ENCODE results near the gene RNF213. TPM values are rescaled to one million over a fixed set of nuclear protein-coding genes. Genes with fewer than 3 reads are reported as not detected.

RNF213 gene
- total RNA-seq, 4 donors from 2014 or later, result 90.5 to 186 (median 142) TPM

DNA sequence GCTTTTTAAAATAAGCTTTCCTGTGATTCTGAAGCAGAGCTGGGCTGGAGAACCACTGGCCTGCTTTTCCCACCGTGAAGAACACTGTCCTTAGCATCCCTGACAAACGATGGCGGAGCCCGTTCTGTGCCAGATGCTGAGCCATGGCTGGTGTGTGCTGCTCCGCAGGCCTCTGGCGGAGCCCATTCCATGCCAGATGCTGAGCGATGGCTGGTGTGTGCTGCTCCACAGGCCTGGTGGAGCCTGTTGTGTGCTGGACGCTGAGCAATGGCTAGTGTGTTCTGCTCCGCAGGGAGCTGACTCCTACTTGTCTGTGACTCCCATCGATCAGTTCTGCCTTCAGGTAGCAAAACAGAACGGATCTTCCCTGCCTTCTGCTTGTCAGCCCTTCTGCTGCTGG, 158.6 kb downstream of the RNF213 start:
- Histone ChIP-seq H3K27me3 (no peaks in the 10 kb centered on the region), H3K36me3 (no peaks in the 10 kb centered on the region), H3K4me1 (peaks cover 4 to 7% of the 10 kb centered on the region in 2 donors), H3K27ac (no peak overlapping the region), H3K4me3 (no peak overlapping the region), H3K9me3 (no peaks in the 10 kb centered on the region)
- intact Hi-C loops (cut with DNase I; ENCODE audit: low total_unique reads), result no loop called here
- no peak for DNase-seq
- TF ChIP-seq, protein P1, sequence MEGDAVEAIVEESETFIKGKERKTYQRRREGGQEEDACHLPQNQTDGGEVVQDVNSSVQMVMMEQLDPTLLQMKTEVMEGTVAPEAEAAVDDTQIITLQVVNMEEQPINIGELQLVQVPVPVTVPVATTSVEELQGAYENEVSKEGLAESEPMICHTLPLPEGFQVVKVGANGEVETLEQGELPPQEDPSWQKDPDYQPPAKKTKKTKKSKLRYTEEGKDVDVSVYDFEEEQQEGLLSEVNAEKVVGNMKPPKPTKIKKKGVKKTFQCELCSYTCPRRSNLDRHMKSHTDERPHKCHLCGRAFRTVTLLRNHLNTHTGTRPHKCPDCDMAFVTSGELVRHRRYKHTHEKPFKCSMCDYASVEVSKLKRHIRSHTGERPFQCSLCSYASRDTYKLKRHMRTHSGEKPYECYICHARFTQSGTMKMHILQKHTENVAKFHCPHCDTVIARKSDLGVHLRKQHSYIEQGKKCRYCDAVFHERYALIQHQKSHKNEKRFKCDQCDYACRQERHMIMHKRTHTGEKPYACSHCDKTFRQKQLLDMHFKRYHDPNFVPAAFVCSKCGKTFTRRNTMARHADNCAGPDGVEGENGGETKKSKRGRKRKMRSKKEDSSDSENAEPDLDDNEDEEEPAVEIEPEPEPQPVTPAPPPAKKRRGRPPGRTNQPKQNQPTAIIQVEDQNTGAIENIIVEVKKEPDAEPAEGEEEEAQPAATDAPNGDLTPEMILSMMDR (IDR thresholded peaks at IDR 0.05), result no peak
- no peak for TF ChIP-seq POLR2A (IDR thresholded peaks at IDR 0.05)

DNA sequence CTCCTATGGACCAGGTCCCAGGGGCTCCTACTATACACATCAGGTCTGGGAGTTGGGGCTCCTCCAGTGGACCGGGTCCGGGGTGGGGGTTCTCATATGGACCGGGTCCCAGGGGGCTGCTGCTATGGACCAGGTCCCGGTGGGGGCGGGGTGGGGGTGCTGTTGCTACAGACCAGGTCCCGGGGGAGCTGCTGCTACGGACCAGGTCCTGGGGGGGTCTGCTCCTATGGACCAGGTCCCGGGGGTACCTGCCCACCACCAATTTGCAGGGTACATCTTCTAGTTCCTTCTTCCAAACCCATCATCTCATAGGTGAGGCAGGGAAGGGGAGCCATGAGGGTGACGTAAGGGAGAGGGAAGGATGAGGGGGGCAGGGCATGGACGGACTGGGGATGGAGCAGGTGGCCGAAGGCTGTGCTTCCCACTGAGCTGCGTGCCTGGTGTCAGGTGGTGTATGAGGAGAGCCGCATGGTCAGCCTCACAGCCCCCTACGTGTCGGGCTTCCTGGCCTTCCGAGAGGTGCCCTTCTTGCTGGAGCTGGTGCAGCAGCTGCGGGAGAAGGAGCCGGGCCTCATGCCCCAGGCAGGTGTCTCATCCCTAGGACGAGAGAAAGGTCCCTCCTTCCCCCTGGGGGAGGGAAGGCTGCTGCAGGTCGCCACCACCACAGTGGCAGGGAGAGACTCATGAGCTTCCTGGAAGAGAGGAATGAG, 160.9 kb downstream of the RNF213 start:
- intact Hi-C loops (cut with DNase I; ENCODE audit: low total_unique reads), result loop anchor here (10.0 kb wide), 1 partner anchor 433 kb away; no protein-coding TSS in a partner anchor
- DNase-seq, result no peak
- H3K4me3 ChIP-seq, result no peak overlapping the region
- H3K9me3 ChIP-seq, result no peaks in the 10 kb centered on the region
- TF ChIP-seq, protein P1 (IDR thresholded peaks at IDR 0.05), result no peak
- no peak for TF ChIP-seq POLR2A (IDR thresholded peaks at IDR 0.05)
- H3K27me3 ChIP-seq, result no peaks in the 10 kb centered on the region
- H3K4me1 ChIP-seq, result peaks cover under 1 to 2% of the 10 kb centered on the region in 2 donors
- no peak overlapping the region for H3K27ac ChIP-seq
- no peaks in the 10 kb centered on the region for H3K36me3 ChIP-seq

- Histone ChIP-seq H3K27ac (no peak overlapping the region), H3K4me3 (no peak overlapping the region), H3K27me3 (no peaks in the 10 kb centered on the region), H3K36me3 (no peaks in the 10 kb centered on the region), H3K9me3 (no peaks in the 10 kb centered on the region), H3K4me1 (no peaks in the 10 kb centered on the region)
- intact Hi-C loops (cut with DNase I; ENCODE audit: low total_unique reads), result loop anchor here (10.0 kb wide), 1 partner anchor 433 kb away; no protein-coding TSS in a partner anchor
- DNase-seq, result peak in 1 of 2 donors; percentile 16
- no peak for TF ChIP-seq POLR2A (IDR thresholded peaks at IDR 0.05)
- TF ChIP-seq, protein P1 (IDR thresholded peaks at IDR 0.05), result no peak
Observed at GRCh38 chr17:80422276-80422675, 161.6 kb downstream of the RNF213 start.

DNA sequence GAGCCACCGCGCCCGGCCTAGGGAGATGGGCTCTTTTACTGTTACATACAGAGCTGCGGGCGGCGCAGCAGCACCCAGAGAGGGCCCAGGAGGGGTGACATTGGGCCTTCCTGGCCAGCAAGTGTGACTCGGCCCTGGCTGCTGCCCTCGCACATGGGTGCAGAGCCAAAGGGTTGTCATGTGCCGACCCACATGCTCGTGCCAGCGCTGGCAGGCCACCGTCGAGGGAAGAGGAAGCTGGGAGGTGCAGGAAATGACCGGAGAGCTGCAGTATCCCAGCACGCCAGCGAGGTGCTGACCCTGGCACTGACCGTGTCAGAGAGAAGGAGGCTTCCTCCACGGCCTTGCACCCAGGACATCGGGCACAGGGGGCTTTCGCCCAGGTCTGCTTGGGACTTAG, 162.3 kb downstream of the RNF213 start:
- Histone ChIP-seq H3K4me1 (no peaks in the 10 kb centered on the region), H3K27me3 (no peaks in the 10 kb centered on the region), H3K4me3 (no peak overlapping the region), H3K27ac (no peak overlapping the region), H3K9me3 (no peaks in the 10 kb centered on the region), H3K36me3 (no peaks in the 10 kb centered on the region)
- peak in 1 of 2 donors; percentile 22 for DNase-seq
- intact Hi-C loops (cut with DNase I; ENCODE audit: low total_unique reads), result loop anchor here (10.0 kb wide), 1 partner anchor 432 kb away; no protein-coding TSS in a partner anchor
- TF ChIP-seq, protein P1 (IDR thresholded peaks at IDR 0.05), result no peak
- TF ChIP-seq POLR2A (IDR thresholded peaks at IDR 0.05), result no peak

- Histone ChIP-seq H3K4me1 (no peaks in the 10 kb centered on the region), H3K27me3 (no peaks in the 10 kb centered on the region), H3K27ac (no peak overlapping the region), H3K36me3 (no peaks in the 10 kb centered on the region), H3K9me3 (no peaks in the 10 kb centered on the region), H3K4me3 (no peak overlapping the region)
- intact Hi-C loops (cut with DNase I; ENCODE audit: low total_unique reads), result loop anchor here (10.0 kb wide), 1 partner anchor 431 kb away; no protein-coding TSS in a partner anchor
- no peak for TF ChIP-seq POLR2A (IDR thresholded peaks at IDR 0.05)
- TF ChIP-seq, protein P1 (IDR thresholded peaks at IDR 0.05), result no peak
- DNase-seq, result no peak
Observed at GRCh38 chr17:80423536-80424225, 163.0 kb downstream of the RNF213 start.
